SH-SY5Y (cell line): Measurements from ENCODE around the gene ITGA1.

Experiments used
- GATA2 ChIP-seq: IDR thresholded peaks from 2 replicates; pipeline ENCODE4 v1.6.1; 2011; ENCODE audit warnings: mild to moderate bottlenecking, low read depth, low read length
- GATA3 ChIP-seq: IDR thresholded peaks from 2 replicates; pipeline ENCODE4 v1.6.1; 2011; ENCODE audit warnings: low read depth, mild to moderate bottlenecking, low read length, moderate library complexity

DNA sequence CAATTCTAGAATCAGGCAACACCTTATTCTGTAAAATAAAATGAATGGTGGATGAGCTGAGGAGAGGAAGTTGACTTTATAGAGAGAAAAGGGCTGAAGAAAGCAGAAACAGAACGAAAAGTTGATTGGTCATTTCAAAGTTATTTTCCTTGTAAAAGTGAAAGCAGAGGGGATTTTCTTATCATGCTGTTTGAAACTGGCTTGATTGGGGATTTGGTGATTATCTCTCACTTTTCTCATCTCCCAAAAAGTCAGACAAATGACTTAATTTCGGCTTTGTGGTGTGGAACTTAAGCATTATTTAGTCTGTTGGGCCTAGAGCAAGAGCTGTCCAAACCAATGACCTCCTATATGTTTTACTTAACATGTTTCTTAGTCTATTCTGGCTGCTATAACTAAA, 141.0 kb downstream of the ITGA1 start:
- TF ChIP-seq GATA2 (no peak), GATA3 (no peak)
